Measurements from ENCODE around the gene GALNT7.
A peak's percentile ranks its signal among the peaks of the same experiment; 100 is the strongest.

Gene GALNT7

GRCh38 chr4:173240696-173241095 lies 72.1 kb downstream of the GALNT7 start:
- DNase-seq = no peak

- DNase-seq = no peak
Measured at GRCh38 chr4:173242466-173243250, 74.0 kb downstream of the GALNT7 start.

- DNase-seq = no peak
Measured at GRCh38 chr4:173243321-173243720, 74.7 kb downstream of the GALNT7 start.

- DNase-seq = no peak
Measured at GRCh38 chr4:173243917-173244658, 75.5 kb downstream of the GALNT7 start.

- no peak for DNase-seq
Measured at GRCh38 chr4:173245952-173246351, 77.3 kb downstream of the GALNT7 start.

GRCh38 chr4:173246719-173247118 lies 78.1 kb downstream of the GALNT7 start:
- no peak for DNase-seq

GRCh38 chr4:173247321-173247720 lies 78.7 kb downstream of the GALNT7 start:
- DNase-seq = no peak

GRCh38 chr4:173248690-173249089 lies 80.1 kb downstream of the GALNT7 start:
- no peak for DNase-seq

GRCh38 chr4:173252024-173252935 lies 83.7 kb downstream of the GALNT7 start:
- DNase-seq = no peak

GRCh38 chr4:173253561-173253960 lies 85.0 kb downstream of the GALNT7 start:
- DNase-seq = no peak

GRCh38 chr4:173254646-173255045 lies 86.0 kb downstream of the GALNT7 start:
- DNase-seq = no peak

- no peak for DNase-seq
Measured at GRCh38 chr4:173256825-173257224, 88.2 kb downstream of the GALNT7 start.

- peak; percentile 23 for DNase-seq
Measured at GRCh38 chr4:173257732-173258717, 89.4 kb downstream of the GALNT7 start.

- no peak for DNase-seq
Measured at GRCh38 chr4:173258866-173259265, 90.3 kb downstream of the GALNT7 start.

GRCh38 chr4:173259310-173259709 lies 90.7 kb downstream of the GALNT7 start:
- no peak for DNase-seq

GRCh38 chr4:173261052-173261451 lies 92.4 kb downstream of the GALNT7 start:
- no peak for DNase-seq

GRCh38 chr4:173262375-173262774 lies 93.8 kb downstream of the GALNT7 start:
- DNase-seq = no peak

- no peak for DNase-seq
Measured at GRCh38 chr4:173264245-173264644, 95.6 kb downstream of the GALNT7 start.

GRCh38 chr4:173264684-173265185 lies 96.1 kb downstream of the GALNT7 start:
- DNase-seq = peak; percentile 21

GRCh38 chr4:173265751-173266150 lies 97.1 kb downstream of the GALNT7 start:
- no peak for DNase-seq

- no peak for DNase-seq
Measured at GRCh38 chr4:173267711-173268110, 99.1 kb downstream of the GALNT7 start.

- DNase-seq = no peak
Measured at GRCh38 chr4:173269280-173269679, 100.7 kb downstream of the GALNT7 start.

All from activated effector memory CD4-positive, alpha-beta T cell treated with Interleukin-2 at 50 U/mL for 16 hours (primary cell).